Activated CD8-positive, alpha-beta memory T cell treated with anti-CD3 and anti-CD28 coated beads for 48 hours (primary cell): ENCODE data around the gene IMMT.

Experiments
- DNase-seq, 3 experiments: peaks; one replicate each; pipeline ENCODE4 v3.0.0-alpha.2; 2020; ENCODE audit warnings: low read depth in 2 of 3, low spot score in 2 of 3

The IMMT gene

GRCh38 chr2:86226636-86227520, 31.6 kb upstream of the IMMT start:
- DNase-seq: no peak

- DNase-seq: no peak
Measured at GRCh38 chr2:86226070-86226469, 30.8 kb upstream of the IMMT start.

DNA sequence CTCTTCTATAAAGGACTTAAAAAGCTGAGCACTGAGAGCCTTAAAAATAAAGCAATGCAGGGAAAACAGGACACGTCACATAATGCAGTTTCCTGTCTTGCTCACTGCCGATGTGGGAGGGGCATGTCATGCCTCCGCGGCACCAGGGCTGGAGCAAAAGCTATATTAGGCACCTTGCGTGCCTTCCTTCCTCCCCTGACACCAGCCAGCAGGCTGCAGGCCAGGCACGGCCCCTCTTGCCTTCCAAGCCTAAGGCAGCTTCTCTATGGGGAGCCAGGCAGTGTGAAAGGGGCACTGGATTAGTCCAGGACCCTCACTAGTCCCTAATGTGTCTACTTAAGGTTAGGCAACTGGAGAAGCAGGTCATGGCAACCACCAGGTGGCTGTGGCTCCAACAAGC, 30.3 kb upstream of the IMMT start:
- peak in 1 of 3 experiments; percentile 7 for DNase-seq

- no peak for DNase-seq
Measured at GRCh38 chr2:86224645-86225355, 29.5 kb upstream of the IMMT start.

DNA sequence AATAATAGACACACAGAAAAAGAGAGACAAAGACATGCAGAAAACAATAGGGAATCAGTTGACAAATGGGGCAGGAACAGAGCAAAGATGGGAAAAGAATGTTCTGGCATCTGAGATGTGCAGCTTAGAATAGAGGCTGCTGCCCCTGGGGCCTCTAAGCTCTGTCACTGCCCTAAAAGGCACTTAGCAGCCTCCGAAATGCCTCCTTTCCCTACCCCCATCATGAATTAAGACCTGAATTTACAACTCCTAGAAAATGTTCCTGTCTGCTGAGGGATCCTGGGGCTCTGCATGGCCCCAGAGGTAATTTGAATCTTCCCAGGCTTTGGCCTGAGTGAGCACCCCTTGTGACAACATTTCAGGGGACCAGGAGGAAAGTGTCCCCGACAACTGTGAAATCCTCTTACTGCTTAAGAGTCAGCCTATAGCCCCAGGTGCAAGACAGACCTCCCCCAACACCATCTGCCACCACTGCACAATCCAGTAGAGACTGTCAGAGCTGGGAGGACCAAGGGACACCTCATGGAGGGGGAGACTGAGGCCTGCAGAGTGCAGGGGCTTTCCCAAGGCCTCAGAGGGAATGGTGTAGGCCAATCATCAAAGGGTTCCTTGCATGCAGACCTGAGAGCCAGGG, 28.8 kb upstream of the IMMT start:
- DNase-seq: no peak

GRCh38 chr2:86223140-86223926, 28.1 kb upstream of the IMMT start:
- DNase-seq: no peak

DNA sequence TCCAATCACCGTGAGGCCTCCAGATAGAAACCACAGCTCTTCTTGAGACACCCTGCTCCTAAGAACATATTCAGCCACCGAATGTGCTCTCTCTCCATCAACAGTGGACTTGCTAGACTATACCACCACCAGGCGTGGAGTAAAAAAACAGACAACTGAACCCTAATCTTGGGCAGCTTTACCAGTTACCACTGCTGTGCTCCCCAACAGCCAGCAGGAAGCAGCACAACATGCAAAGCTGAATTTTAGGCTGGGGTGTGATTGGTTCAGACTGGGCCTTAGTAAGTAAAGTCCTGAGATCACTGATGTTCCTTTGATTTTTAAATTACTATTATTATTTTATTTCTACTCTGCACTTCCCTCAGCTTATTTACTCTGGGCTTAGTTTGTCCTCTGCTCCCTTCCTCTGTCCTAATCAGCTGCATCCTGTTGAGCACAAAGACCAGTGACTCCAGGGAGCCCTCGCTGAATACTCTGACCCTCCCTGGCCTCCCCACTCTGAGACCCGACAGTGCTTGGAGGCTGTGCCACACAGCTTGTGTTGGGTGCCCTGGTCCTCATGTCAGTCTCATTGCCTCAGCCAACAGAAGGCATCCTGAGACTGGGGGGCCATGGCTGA, 25.9 kb upstream of the IMMT start:
- no peak for DNase-seq

DNA sequence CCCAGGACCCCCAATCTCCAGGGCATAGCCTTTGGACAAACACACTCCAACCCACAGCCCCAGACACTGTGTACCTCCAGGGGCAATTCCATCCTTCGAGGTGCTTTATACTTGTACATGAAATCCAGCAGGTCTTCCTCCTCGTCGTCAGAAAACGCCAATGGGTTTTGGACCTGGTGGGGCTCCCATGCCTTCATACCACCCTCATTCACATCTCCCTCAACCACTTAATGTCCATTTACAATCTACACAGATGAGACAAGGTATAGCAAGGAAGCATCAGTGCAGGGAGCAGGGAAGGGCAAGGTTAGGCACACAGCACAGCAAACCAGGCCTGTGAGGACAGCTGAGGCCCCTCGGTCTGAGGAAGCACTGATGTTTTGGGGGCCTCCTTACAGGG, 24.6 kb upstream of the IMMT start:
- no peak for DNase-seq

- no peak for DNase-seq
Measured at GRCh38 chr2:86218124-86218523, 22.9 kb upstream of the IMMT start.

GRCh38 chr2:86216575-86217555, 21.6 kb upstream of the IMMT start:
- no peak for DNase-seq

GRCh38 chr2:86214503-86214832, 19.2 kb upstream of the IMMT start:
- no peak for DNase-seq

- no peak for DNase-seq
Measured at GRCh38 chr2:86213699-86214502, 18.6 kb upstream of the IMMT start.

- DNase-seq: no peak
Measured at GRCh38 chr2:86213056-86213455, 17.8 kb upstream of the IMMT start.

GRCh38 chr2:86211796-86212188, 16.5 kb upstream of the IMMT start:
- no peak for DNase-seq

- no peak for DNase-seq
Measured at GRCh38 chr2:86211033-86211795, 16.0 kb upstream of the IMMT start.

DNA sequence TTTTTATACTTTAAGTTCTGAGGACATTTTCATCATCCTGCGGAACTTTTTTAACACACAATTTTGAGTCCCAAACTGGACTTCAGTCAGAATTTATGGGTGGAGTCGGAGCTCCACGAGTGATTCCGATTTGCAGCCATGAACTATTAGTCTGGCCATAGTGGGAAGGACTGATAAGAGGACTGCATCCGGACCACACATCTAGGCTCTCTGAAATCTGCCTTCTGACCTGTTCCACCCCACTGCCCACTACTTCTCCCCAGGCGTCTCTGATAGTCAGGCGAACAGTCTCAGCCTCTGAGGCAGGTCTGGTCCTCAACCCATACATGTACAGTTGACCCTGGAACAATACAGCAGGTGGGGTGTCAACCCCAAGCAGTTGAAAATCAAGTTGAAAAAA, 9.2 kb upstream of the IMMT start:
- DNase-seq: no peak

GRCh38 chr2:86203614-86204013, 8.4 kb upstream of the IMMT start:
- no peak for DNase-seq

- DNase-seq: no peak
Measured at GRCh38 chr2:86202702-86203101, 7.4 kb upstream of the IMMT start.
